Measurements from ENCODE around the gene PPFIA1. TPM values are rescaled to one million over a fixed set of nuclear protein-coding genes. Genes with fewer than 3 reads are reported as not detected.
"Not testable (repeated sequence)": the region's sequence is repeated elsewhere in the genome, so short reads cannot be mapped to it uniquely, and the experiment has no call there.

PPFIA1 gene
- total RNA-seq, 2 experiments from 2014 or later = 34.3 to 42.0 TPM

GRCh38 chr11:70290361-70291065, 20.0 kb downstream of the PPFIA1 start:
- Mint-ChIP-seq H3K9me3 (no peaks in the 10 kb centered on the region), H3K36me3 (ENCODE audit: low read depth) (peaks cover 64% of the 10 kb centered on the region), H3K4me1 (ENCODE audit: low read depth) (peaks cover 20% of the 10 kb centered on the region), H3K27me3 (no peaks in the 10 kb centered on the region), H3K27ac (no peak overlapping the region), H3K4me3 (no peak overlapping the region)
- no peak for TF ChIP-seq CTCF (IDR thresholded peaks at IDR 0.05)
- Histone ChIP-seq H3K4me3 (ENCODE audit: low read length) (no peak overlapping the region), H3K27me3 (ENCODE audit: control insufficient read depth in 1 of 2, insufficient read depth in 2 of 2, low read length in 2 of 2) (no peaks in the 10 kb centered on the region), H3K4me1 (ENCODE audit: insufficient read depth, low read length) (no peaks in the 10 kb centered on the region), H3K9me3 (ENCODE audit: control insufficient read depth in 1 of 2, insufficient read depth in 1 of 2, low read length in 2 of 2) (no peaks in the 10 kb centered on the region), H3K27ac (ENCODE audit: low read depth in 1 of 2, low read length in 2 of 2) (no peak overlapping the region), H3K36me3 (ENCODE audit: insufficient read depth, low read length) (peaks cover 48% of the 10 kb centered on the region)
- POLR2A ChIA-PET = no interaction called here
- intact Hi-C loops (cut with DNase I, micrococcal nuclease) = no loop called here
- CTCF ChIA-PET = no interaction called here
- no peak for DNase-seq
- no peak for ATAC-seq (ENCODE audit: poor library complexity)

GRCh38 chr11:70292166-70292565, 21.7 kb downstream of the PPFIA1 start:
- ATAC-seq (ENCODE audit: poor library complexity) (no peak), DNase-seq (no peak)
- Mint-ChIP-seq H3K27me3 (no peaks in the 10 kb centered on the region), H3K9me3 (no peaks in the 10 kb centered on the region), H3K27ac (no peak overlapping the region), H3K4me1 (ENCODE audit: low read depth) (peaks cover 20% of the 10 kb centered on the region), H3K36me3 (ENCODE audit: low read depth) (peaks cover 54% of the 10 kb centered on the region), H3K4me3 (no peak overlapping the region)
- ChIA-PET CTCF (no interaction called here), POLR2A (no interaction called here)
- TF ChIP-seq CTCF (IDR thresholded peaks at IDR 0.05) = no peak
- H3K4me1 ChIP-seq (ENCODE audit: insufficient read depth, low read length) = no peaks in the 10 kb centered on the region
- H3K36me3 ChIP-seq (ENCODE audit: insufficient read depth, low read length) = peaks cover 36% of the 10 kb centered on the region
- H3K27me3 ChIP-seq (ENCODE audit: control insufficient read depth in 1 of 2, insufficient read depth in 2 of 2, low read length in 2 of 2) = no peaks in the 10 kb centered on the region
- H3K9me3 ChIP-seq (ENCODE audit: control insufficient read depth in 1 of 2, insufficient read depth in 1 of 2, low read length in 2 of 2) = no peaks in the 10 kb centered on the region
- H3K4me3 ChIP-seq (ENCODE audit: low read length) = no peak overlapping the region
- no peak overlapping the region for H3K27ac ChIP-seq (ENCODE audit: low read depth in 1 of 2, low read length in 2 of 2)
- intact Hi-C loops (cut with DNase I, micrococcal nuclease) = no loop called here

GRCh38 chr11:70292863-70293262, 22.4 kb downstream of the PPFIA1 start:
- H3K4me3 Mint-ChIP-seq = no peak overlapping the region
- ATAC-seq (ENCODE audit: poor library complexity) (no peak), DNase-seq (no peak)
- peaks cover 21% of the 10 kb centered on the region for H3K4me1 Mint-ChIP-seq (ENCODE audit: low read depth)
- no peaks in the 10 kb centered on the region for H3K4me1 ChIP-seq (ENCODE audit: insufficient read depth, low read length)
- TF ChIP-seq CTCF (IDR thresholded peaks at IDR 0.05) = no peak
- no peaks in the 10 kb centered on the region for H3K27me3 Mint-ChIP-seq
- no peak overlapping the region for H3K4me3 ChIP-seq (ENCODE audit: low read length)
- no peaks in the 10 kb centered on the region for H3K9me3 ChIP-seq (ENCODE audit: control insufficient read depth in 1 of 2, insufficient read depth in 1 of 2, low read length in 2 of 2)
- H3K27ac ChIP-seq (ENCODE audit: low read depth in 1 of 2, low read length in 2 of 2) = no peak overlapping the region
- H3K27ac Mint-ChIP-seq = no peak overlapping the region
- intact Hi-C loops (cut with DNase I, micrococcal nuclease) = no loop called here
- ChIA-PET CTCF (no interaction called here), POLR2A (no interaction called here)
- no peaks in the 10 kb centered on the region for H3K27me3 ChIP-seq (ENCODE audit: control insufficient read depth in 1 of 2, insufficient read depth in 2 of 2, low read length in 2 of 2)
- H3K36me3 ChIP-seq (ENCODE audit: insufficient read depth, low read length) = peaks cover 35% of the 10 kb centered on the region
- peaks cover 57% of the 10 kb centered on the region for H3K36me3 Mint-ChIP-seq (ENCODE audit: low read depth)
- no peaks in the 10 kb centered on the region for H3K9me3 Mint-ChIP-seq

GRCh38 chr11:70295166-70295565, 24.7 kb downstream of the PPFIA1 start:
- H3K27me3 ChIP-seq (ENCODE audit: control insufficient read depth in 1 of 2, insufficient read depth in 2 of 2, low read length in 2 of 2); POLR2A ChIA-PET; CTCF ChIA-PET; intact Hi-C loops (cut with DNase I, micrococcal nuclease); H3K4me3 Mint-ChIP-seq; H3K4me1 ChIP-seq (ENCODE audit: insufficient read depth, low read length); H3K9me3 Mint-ChIP-seq; ATAC-seq (ENCODE audit: poor library complexity); H3K27me3 Mint-ChIP-seq; DNase-seq; H3K27ac ChIP-seq (ENCODE audit: low read depth in 1 of 2, low read length in 2 of 2); H3K27ac Mint-ChIP-seq; H3K9me3 ChIP-seq (ENCODE audit: control insufficient read depth in 1 of 2, insufficient read depth in 1 of 2, low read length in 2 of 2); H3K4me3 ChIP-seq (ENCODE audit: low read length): not testable (repeated sequence)
- Mint-ChIP-seq H3K4me1 (ENCODE audit: low read depth) (peaks cover 26% of the 10 kb centered on the region), H3K36me3 (ENCODE audit: low read depth) (peaks cover 64% of the 10 kb centered on the region)
- peaks cover 41% of the 10 kb centered on the region for H3K36me3 ChIP-seq (ENCODE audit: insufficient read depth, low read length)
